GM10266 (cell line): ENCODE measurements around the gene SCP2.

ENCODE experiments used
- DNase-seq: peaks from one replicate; pipeline ENCODE4 v3.0.0; 2012; ENCODE audit errors: extremely low spot score
- TF ChIP-seq, protein P1 (sequence below): IDR thresholded peaks from 2 replicates; pipeline ENCODE4 v1.5.1; 2012; ENCODE audit warnings: mild to moderate bottlenecking, low read depth; ENCODE audit not compliant: control insufficient read depth, insufficient read depth; ENCODE audit errors: missing control alignments

The SCP2 gene

DNA sequence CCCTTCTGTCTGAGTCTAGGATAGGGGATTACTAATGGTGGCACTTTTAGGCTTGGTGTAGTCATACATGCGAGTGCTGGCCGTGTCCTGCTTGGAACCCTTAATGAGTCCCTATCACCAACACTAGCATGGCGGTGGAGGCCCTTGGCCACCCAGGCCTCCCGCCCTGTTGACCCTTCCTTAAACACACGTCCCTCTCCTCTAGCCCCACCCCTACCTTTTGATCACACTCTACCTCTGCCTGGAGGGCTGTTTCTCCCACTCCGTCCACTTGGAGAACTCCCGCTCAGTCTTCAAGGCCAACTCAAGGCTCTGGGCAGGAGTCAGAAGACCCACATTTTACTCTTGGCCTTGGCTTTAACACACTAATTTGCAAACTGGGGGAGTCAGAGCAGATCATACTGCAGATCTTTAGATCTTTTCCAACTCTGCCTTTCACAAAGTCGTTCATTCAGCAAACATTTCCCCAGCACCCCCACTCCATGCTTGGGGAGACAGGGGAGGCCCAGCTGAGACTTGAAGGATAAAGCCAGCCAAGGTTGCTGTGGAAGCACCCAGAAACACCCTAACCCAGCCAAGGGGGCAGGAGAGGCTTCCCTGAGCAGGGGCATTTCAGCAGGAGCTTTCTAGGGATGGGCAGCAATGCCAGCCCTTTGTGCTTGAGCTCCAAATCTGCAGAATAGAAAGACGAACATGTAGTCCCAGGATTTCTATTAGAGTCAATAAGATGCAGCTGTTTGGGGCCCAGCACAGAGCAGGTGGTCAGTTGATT, 136.9 kb downstream of the SCP2 start:
- TF ChIP-seq, protein P1, sequence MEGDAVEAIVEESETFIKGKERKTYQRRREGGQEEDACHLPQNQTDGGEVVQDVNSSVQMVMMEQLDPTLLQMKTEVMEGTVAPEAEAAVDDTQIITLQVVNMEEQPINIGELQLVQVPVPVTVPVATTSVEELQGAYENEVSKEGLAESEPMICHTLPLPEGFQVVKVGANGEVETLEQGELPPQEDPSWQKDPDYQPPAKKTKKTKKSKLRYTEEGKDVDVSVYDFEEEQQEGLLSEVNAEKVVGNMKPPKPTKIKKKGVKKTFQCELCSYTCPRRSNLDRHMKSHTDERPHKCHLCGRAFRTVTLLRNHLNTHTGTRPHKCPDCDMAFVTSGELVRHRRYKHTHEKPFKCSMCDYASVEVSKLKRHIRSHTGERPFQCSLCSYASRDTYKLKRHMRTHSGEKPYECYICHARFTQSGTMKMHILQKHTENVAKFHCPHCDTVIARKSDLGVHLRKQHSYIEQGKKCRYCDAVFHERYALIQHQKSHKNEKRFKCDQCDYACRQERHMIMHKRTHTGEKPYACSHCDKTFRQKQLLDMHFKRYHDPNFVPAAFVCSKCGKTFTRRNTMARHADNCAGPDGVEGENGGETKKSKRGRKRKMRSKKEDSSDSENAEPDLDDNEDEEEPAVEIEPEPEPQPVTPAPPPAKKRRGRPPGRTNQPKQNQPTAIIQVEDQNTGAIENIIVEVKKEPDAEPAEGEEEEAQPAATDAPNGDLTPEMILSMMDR, result no peak
- DNase-seq, result peak; percentile 32

GRCh38 chr1:53065391-53065790, 138.3 kb downstream of the SCP2 start:
- DNase-seq, result no peak
- TF ChIP-seq, protein P1, result no peak

DNA sequence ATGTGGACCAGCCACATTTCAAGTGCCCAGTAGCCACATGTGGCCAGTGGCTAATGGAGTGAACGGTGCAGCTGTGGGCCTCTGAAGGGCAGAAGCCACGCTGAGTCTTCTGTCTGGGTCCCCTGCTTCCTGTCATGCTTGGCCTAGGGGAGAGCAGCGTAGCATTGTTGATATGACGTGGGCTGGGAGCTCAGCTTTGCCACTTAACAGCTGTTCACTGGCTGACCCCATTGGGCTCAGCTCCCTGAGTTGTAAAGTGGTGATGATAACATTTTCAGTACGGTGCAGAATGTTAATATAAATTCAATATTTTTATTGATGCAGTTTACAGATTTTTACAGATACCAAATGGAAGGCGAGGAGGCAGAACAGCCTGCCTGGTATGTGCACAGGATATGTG, 139.4 kb downstream of the SCP2 start:
- DNase-seq, result no peak
- TF ChIP-seq, protein P1, result no peak

DNA sequence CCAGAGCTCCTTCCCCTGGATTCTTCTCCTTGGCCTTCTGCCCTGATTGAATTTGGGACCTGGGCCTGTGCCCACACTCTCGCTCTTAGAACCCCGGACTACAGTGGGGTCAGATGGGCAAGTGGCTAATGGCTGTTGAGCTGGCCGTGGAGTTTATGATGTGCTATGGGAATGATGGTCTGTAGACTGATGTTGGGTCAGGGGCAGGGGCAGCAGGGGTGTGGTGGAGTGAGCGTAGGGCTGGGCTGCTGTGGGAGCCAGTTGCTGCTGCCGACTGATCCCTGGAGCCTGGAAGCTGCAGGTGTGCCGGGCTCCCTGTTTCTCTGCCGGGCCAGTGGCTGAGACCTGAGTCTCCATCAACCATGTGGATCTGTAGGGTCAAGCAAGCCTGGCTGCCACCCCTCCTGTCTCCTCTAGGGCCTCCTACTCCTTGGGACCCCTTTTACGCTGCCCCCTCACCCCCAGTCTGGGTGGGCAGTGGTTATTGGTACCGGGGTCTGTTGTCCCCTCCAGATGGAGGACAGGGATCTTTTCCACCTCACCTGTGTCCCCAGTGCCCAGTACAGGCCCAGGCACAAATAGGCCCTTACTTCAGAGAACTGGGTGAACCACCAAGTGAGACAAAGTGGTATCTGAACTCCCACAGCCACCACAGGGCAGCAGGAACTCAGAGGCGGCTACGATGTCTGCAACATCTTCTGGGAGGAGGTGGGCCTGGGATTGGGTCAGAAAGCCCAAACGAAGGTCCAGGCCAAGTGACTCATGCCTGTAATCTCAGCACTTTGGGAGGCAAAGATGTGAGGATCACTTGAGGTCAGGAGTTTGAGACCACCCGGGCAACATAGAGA, 140.0 kb downstream of the SCP2 start:
- no peak for DNase-seq
- TF ChIP-seq, protein P1, result no peak

GRCh38 chr1:53067886-53068285, 140.8 kb downstream of the SCP2 start:
- DNase-seq, result no peak
- TF ChIP-seq, protein P1, result no peak

DNA sequence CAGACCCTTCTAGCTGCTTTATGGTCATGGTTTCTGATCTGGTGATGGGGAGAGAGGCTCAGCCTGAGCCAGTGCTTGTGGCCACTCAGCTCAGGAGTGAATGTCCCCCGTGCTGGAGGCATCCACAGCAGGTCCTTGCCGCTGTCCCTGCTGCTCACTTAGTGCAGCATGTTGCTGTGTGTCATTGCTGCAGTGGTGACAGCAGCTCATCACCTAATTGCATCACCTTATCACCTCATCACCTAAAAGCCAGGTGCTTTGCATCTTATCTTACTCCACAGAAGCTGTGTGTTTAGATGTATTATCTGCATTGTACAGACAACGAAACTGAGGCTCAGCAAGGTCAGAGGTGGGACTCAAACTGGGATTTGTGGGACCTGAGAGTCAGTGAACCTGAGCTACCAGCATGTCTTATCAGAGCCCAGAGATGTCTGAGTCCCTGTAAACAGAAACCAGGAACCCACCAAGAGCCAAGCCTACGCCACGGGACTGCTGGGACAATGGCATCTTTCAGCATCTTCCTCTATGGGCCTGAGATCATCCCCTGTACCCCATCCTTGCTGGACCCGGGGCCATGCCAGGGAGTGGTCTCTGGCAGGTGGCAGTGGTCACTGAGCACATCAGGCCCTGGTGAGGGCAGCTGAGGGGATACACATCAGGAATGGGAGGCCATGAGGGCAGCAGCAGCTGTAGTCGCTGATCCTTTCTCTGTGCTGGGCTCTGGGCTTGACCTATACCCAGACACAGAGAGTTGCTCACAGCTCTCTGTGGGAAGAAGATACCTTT, 141.4 kb downstream of the SCP2 start:
- no peak for DNase-seq
- TF ChIP-seq, protein P1, result no peak
